OCI-LY1 (cell line): ENCODE results near the gene GLMN.
"Not testable (repeated sequence)": the region's sequence is repeated elsewhere in the genome, so short reads cannot be mapped to it uniquely, and the experiment has no call there.

ENCODE experiments used
- H2AFZ ChIP-seq: fragments of 200-600 bp; sonication (generic), shearing (Covaris generic); 2 replicates; pipeline ENCODE4 v1.6.0; 2014; ENCODE audit warnings: antibody characterized with exemption, mild to moderate bottlenecking, low read length
- H3F3A ChIP-seq: fragments of 200-600 bp; sonication (generic), shearing (Covaris generic); 2 replicates; pipeline ENCODE4 v1.6.0; 2014; ENCODE audit warnings: mild to moderate bottlenecking, antibody characterized with exemption, low read length, moderate library complexity; ENCODE audit not compliant: insufficient read depth
- H3K27ac ChIP-seq: fragments of 200-600 bp; sonication (generic); 2 replicates; pipeline ENCODE4 v1.5.1; 2014; ENCODE audit warnings: low read length, mixed run types, mild to moderate bottlenecking, low read depth; ENCODE audit not compliant: poor library complexity, severe bottlenecking
- H3K27me3 ChIP-seq: fragments of 200-600 bp; sonication (generic); 2 replicates; pipeline ENCODE4 v1.6.0; 2014; ENCODE audit warnings: antibody characterized with exemption, mild to moderate bottlenecking, low read length, moderate library complexity; ENCODE audit not compliant: insufficient read depth
- H3K36me3 ChIP-seq: fragments of 200-600 bp; sonication (generic); 2 replicates; pipeline ENCODE4 v1.6.1; 2014; ENCODE audit warnings: mild to moderate bottlenecking, antibody characterized with exemption, low read length, moderate library complexity, mixed read lengths; ENCODE audit not compliant: insufficient read depth
- H3K4me1 ChIP-seq: fragments of 200-600 bp; sonication (generic); 2 replicates; pipeline ENCODE4 v1.5.1; 2014; ENCODE audit warnings: mild to moderate bottlenecking, low read length, moderate library complexity; ENCODE audit not compliant: insufficient read depth, severe bottlenecking
- H3K4me2 ChIP-seq: fragments of 200-600 bp; sonication (generic), shearing (Covaris generic); 2 replicates; pipeline ENCODE4 v1.6.1; 2014; ENCODE audit warnings: low read length
- H3K4me3 ChIP-seq: fragments of 200-600 bp; sonication (generic); 2 replicates; pipeline ENCODE4 v1.5.1; 2014; ENCODE audit warnings: low read length, low read depth, mild to moderate bottlenecking, mixed read lengths; ENCODE audit not compliant: poor library complexity, severe bottlenecking
- H3K79me2 ChIP-seq: fragments of 200-600 bp; shearing (Covaris generic); 2 replicates; pipeline ENCODE4 v1.6.1; 2016; ENCODE audit warnings: mixed run types, low read length, mixed read lengths; ENCODE audit not compliant: insufficient read depth
- H3K9ac ChIP-seq: fragments of 200-600 bp; sonication (generic), shearing (Covaris generic); 2 replicates; pipeline ENCODE4 v1.6.1; 2014; ENCODE audit warnings: mild to moderate bottlenecking, low read length, mixed read lengths
- H3K9me2 ChIP-seq: fragments of 200-600 bp; sonication (generic), shearing (Covaris generic); 2 replicates; pipeline ENCODE4 v1.6.1; 2014; ENCODE audit warnings: low read depth, mild to moderate bottlenecking, low read length, mixed read lengths
- H3K9me3 ChIP-seq: fragments of 200-600 bp; shearing (Covaris generic); 2 replicates; pipeline ENCODE4 v1.6.1; 2014; ENCODE audit warnings: low read length, mixed read lengths
- H4K20me1 ChIP-seq: fragments of 200-600 bp; sonication (generic), shearing (Covaris generic); 2 replicates; pipeline ENCODE4 v1.6.0; 2016; ENCODE audit warnings: mild to moderate bottlenecking, low read length; ENCODE audit not compliant: insufficient read depth
- CTCF ChIP-seq: fragments of 200-600 bp; sonication (generic), shearing (Covaris generic); IDR thresholded peaks from 2 replicates; pipeline ENCODE4 v1.5.1; 2017; ENCODE audit warnings: mild to moderate bottlenecking, antibody characterized with exemption, low read length, moderate library complexity, mixed read lengths
- EZH2 ChIP-seq: fragments of 200-600 bp; sonication (generic), shearing (Covaris generic); IDR thresholded peaks from 2 replicates; pipeline ENCODE4 v1.8.0; 2017; ENCODE audit warnings: borderline replicate concordance, mixed run types, mild to moderate bottlenecking, antibody characterized with exemption, low read length, moderate library complexity, mixed read lengths

Gene GLMN

GRCh38 chr1:92299477-92300150, 827 bp upstream of the GLMN start:
- Histone ChIP-seq H3F3A (no peaks in the 10 kb centered on the region), H3K9me3 (no peaks in the 10 kb centered on the region), H2AFZ (peak overlapping the region; percentile 67; the same call in 1 of the 2 replicates), H3K4me1 (peaks cover 22% of the 10 kb centered on the region), H3K36me3 (peaks cover 33% of the 10 kb centered on the region), H3K4me2 (peak overlapping the region; percentile 100), H3K4me3 (peak overlapping the region; percentile 100), H3K27ac (peak overlapping the region; percentile 71), H4K20me1 (no peaks in the 10 kb centered on the region), H3K79me2 (peaks cover 29% of the 10 kb centered on the region), H3K27me3 (no peaks in the 10 kb centered on the region), H3K9ac (peak overlapping the region; percentile 85), H3K9me2 (no peaks in the 10 kb centered on the region)
- TF ChIP-seq CTCF: no peak

- Histone ChIP-seq H3K4me1 (peaks cover 22% of the 10 kb centered on the region), H3K9me3 (no peaks in the 10 kb centered on the region), H3K9me2 (no peaks in the 10 kb centered on the region), H3K4me2 (peak overlapping the region; percentile 100), H3K27ac (peak overlapping the region; percentile 71), H4K20me1 (no peaks in the 10 kb centered on the region), H3F3A (no peaks in the 10 kb centered on the region), H3K27me3 (no peaks in the 10 kb centered on the region), H3K79me2 (peaks cover 29% of the 10 kb centered on the region), H3K4me3 (peak overlapping the region; percentile 100), H3K9ac (peak overlapping the region; percentile 85), H3K36me3 (peaks cover 28% of the 10 kb centered on the region; the same call in 1 of the 2 replicates), H2AFZ (no peak overlapping the region)
- no peak for TF ChIP-seq EZH2
- TF ChIP-seq CTCF: no peak; the same call in 1 of the 2 replicates
Observed at GRCh38 chr1:92298213-92298572, 594 bp downstream of the GLMN start.

- H3K9me3 ChIP-seq: no peaks in the 10 kb centered on the region
- no peak overlapping the region for H3K4me3 ChIP-seq
- H3K36me3 ChIP-seq: peaks cover 54% of the 10 kb centered on the region
- no peaks in the 10 kb centered on the region for H3F3A ChIP-seq
- H2AFZ ChIP-seq: no peak overlapping the region
- no peaks in the 10 kb centered on the region for H4K20me1 ChIP-seq
- H3K79me2 ChIP-seq: no peaks in the 10 kb centered on the region
- H3K4me2 ChIP-seq: no peak overlapping the region
- no peak overlapping the region for H3K27ac ChIP-seq
- TF ChIP-seq CTCF: peak; percentile 74
- no peak for TF ChIP-seq EZH2
- H3K9ac ChIP-seq: no peak overlapping the region
- H3K4me1 ChIP-seq: no peaks in the 10 kb centered on the region
- H3K27me3 ChIP-seq: no peaks in the 10 kb centered on the region
- no peaks in the 10 kb centered on the region for H3K9me2 ChIP-seq
Observed at GRCh38 chr1:92291372-92291999, 7.3 kb downstream of the GLMN start.

- not testable (repeated sequence) for H3K9ac ChIP-seq, H2AFZ ChIP-seq, H3K9me2 ChIP-seq, H4K20me1 ChIP-seq, H3K27me3 ChIP-seq, H3K27ac ChIP-seq, H3K4me2 ChIP-seq, H3K9me3 ChIP-seq, H3F3A ChIP-seq, H3K79me2 ChIP-seq, H3K4me3 ChIP-seq, H3K4me1 ChIP-seq
- peaks cover 36% of the 10 kb centered on the region for H3K36me3 ChIP-seq
Observed at GRCh38 chr1:92281411-92281810, 17.4 kb downstream of the GLMN start.

GRCh38 chr1:92279781-92280180, 19.0 kb downstream of the GLMN start:
- H3K9me3 ChIP-seq, H4K20me1 ChIP-seq, H3K9me2 ChIP-seq, H3K4me2 ChIP-seq, H3K27ac ChIP-seq, H2AFZ ChIP-seq, H3K27me3 ChIP-seq, H3K4me3 ChIP-seq, H3K4me1 ChIP-seq, H3K9ac ChIP-seq, H3K79me2 ChIP-seq, H3F3A ChIP-seq: not testable (repeated sequence)
- H3K36me3 ChIP-seq: peaks cover 27% of the 10 kb centered on the region
